Heart left ventricle (tissue), 13 donors: ENCODE data around the gene HHIPL1.

Experiments
- POLR2A ChIP-seq, 2 donors: fragments of 450-650 bp; IDR thresholded peaks; one replicate each; pipeline ENCODE4 v1.6.1; 2017; ENCODE audit warnings: antibody characterized with exemption in 2 of 2, mild to moderate bottlenecking in 2 of 2, moderate library complexity in 2 of 2
- TF ChIP-seq, protein P1 (sequence below), 12 donors: fragments of 200-600 bp; sonication (generic) in 4 of 12; IDR thresholded peaks; one replicate each; pipeline versions ENCODE4 v1.5.0 to v1.8.0; 2018 to 2022; ENCODE audit warnings: antibody characterized with exemption in 12 of 12, mild to moderate bottlenecking in 5 of 12
- donor health status: ischemic (EF 13 %, LVEDD 7.1; RV severe dilation, severe dysfunction).
- donor health status: DM: no; HTN: yes; CAD: no.
- donor health status: DM: no; HTN: no; CAD: no.
- donor health status: ischemic (EF 25% LVEDD 6.9; RV normal size, moderate dysfunction).
- donor health status: ischemic (EF 25% LVEDD 5.7; RV mildly dilated, moderate dysfunction).
- donor health status: ischemic (EF 35%, LVEDD 5.7; RV mildly dilated, moderate dysfunction).
- donor health status: nonischemic (EF 11% LVEDD 7.7; RV severe dilation, severe dysfunction).
- donor health status: DM: yes; HTN: yes; CAD: no.
- donor health status: PGD.
- donor health status: ischemic (EF 29% LVEDD 5.4; RV normal size, mild dysfunction).
- donor health status: nonischemic (EF 23%, LVEDD 6.1; RV moderate dilation, normal function).

DNA sequence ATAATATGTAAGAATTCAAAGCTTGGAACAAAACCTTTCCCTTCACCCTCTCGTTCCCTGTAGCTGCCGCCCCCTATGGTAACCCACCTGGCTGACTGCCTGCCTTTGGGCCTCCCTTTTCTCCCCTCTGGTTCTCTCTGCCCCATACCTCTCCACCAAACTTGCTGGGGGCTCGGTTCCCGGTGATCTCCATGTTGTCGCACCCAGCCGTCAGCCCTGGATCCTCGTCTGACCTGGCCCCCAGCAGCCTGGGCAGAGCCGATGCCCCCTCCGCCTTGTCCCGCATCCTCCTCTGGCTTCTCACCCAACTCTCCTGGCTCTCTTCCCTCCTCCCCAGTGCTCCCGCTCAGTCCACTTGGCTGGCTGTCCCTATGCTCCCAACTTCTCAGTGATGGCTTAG, 43.7 kb downstream of the HHIPL1 start:
- TF ChIP-seq, protein P1, sequence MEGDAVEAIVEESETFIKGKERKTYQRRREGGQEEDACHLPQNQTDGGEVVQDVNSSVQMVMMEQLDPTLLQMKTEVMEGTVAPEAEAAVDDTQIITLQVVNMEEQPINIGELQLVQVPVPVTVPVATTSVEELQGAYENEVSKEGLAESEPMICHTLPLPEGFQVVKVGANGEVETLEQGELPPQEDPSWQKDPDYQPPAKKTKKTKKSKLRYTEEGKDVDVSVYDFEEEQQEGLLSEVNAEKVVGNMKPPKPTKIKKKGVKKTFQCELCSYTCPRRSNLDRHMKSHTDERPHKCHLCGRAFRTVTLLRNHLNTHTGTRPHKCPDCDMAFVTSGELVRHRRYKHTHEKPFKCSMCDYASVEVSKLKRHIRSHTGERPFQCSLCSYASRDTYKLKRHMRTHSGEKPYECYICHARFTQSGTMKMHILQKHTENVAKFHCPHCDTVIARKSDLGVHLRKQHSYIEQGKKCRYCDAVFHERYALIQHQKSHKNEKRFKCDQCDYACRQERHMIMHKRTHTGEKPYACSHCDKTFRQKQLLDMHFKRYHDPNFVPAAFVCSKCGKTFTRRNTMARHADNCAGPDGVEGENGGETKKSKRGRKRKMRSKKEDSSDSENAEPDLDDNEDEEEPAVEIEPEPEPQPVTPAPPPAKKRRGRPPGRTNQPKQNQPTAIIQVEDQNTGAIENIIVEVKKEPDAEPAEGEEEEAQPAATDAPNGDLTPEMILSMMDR (IDR thresholded peaks at IDR 0.05) = no peak
- TF ChIP-seq POLR2A (IDR thresholded peaks at IDR 0.05) = no peak
